Stimulated activated CD8-positive, alpha-beta memory T cell treated with anti-CD3 and anti-CD28 coated beads, Interleukin-7, amount 100 ng/mL, for 4 hours (primary cell): ENCODE measurements around the gene INVS.
"Not testable (repeated sequence)": the region's sequence is repeated elsewhere in the genome, so short reads cannot be mapped to it uniquely, and the experiment has no call there.

Experiments
- DNase-seq, 2 donors: peaks; one replicate each; pipeline ENCODE4 v3.0.0-alpha.2; 2020; ENCODE audit warnings: low read depth in 2 of 2

The INVS gene

GRCh38 chr9:100083448-100084127 lies 15.5 kb upstream of the INVS start:
- DNase-seq = no peak

- no peak for DNase-seq
Observed at GRCh38 chr9:100084128-100084453, 15.0 kb upstream of the INVS start.

GRCh38 chr9:100084734-100085133 lies 14.3 kb upstream of the INVS start:
- no peak for DNase-seq

GRCh38 chr9:100086097-100086635 lies 12.9 kb upstream of the INVS start:
- no peak for DNase-seq

GRCh38 chr9:100087218-100087617 lies 11.8 kb upstream of the INVS start:
- DNase-seq = no peak

GRCh38 chr9:100088202-100088601 lies 10.8 kb upstream of the INVS start:
- peak in 1 of 2 donors; percentile 12 for DNase-seq

GRCh38 chr9:100090880-100091279 lies 8.2 kb upstream of the INVS start:
- DNase-seq = no peak

GRCh38 chr9:100091650-100092049 lies 7.4 kb upstream of the INVS start:
- DNase-seq = no peak

- DNase-seq = no peak
Observed at GRCh38 chr9:100092066-100092465, 7.0 kb upstream of the INVS start.

- DNase-seq = not testable (repeated sequence)
Observed at GRCh38 chr9:100094411-100094810, 4.6 kb upstream of the INVS start.

GRCh38 chr9:100096378-100096916 lies 2.6 kb upstream of the INVS start:
- DNase-seq = no peak

GRCh38 chr9:100098046-100098886 lies 777 bp upstream of the INVS start:
- peak in 1 of 2 donors; percentile 3 for DNase-seq

- DNase-seq = no peak
Observed at GRCh38 chr9:100099722-100100042, 639 bp downstream of the INVS start.

GRCh38 chr9:100100146-100100667 lies 1.2 kb downstream of the INVS start:
- no peak for DNase-seq

- DNase-seq = no peak
Observed at GRCh38 chr9:100101608-100102007, 2.6 kb downstream of the INVS start.

- DNase-seq = no peak
Observed at GRCh38 chr9:100104314-100104713, 5.3 kb downstream of the INVS start.

GRCh38 chr9:100105861-100106260 lies 6.8 kb downstream of the INVS start:
- no peak for DNase-seq

GRCh38 chr9:100106616-100107015 lies 7.6 kb downstream of the INVS start:
- no peak for DNase-seq

GRCh38 chr9:100108559-100108958 lies 9.5 kb downstream of the INVS start:
- DNase-seq = no peak

- DNase-seq = no peak
Observed at GRCh38 chr9:100111235-100111634, 12.2 kb downstream of the INVS start.

- DNase-seq = no peak
Observed at GRCh38 chr9:100112677-100113336, 13.8 kb downstream of the INVS start.

- DNase-seq = no peak
Observed at GRCh38 chr9:100117316-100117715, 18.3 kb downstream of the INVS start.
